Measurements from ENCODE around the gene ZNF462.
"Not testable (repeated sequence)": the region's sequence is repeated elsewhere in the genome, so short reads cannot be mapped to it uniquely, and the experiment has no call there.

ZNF462 gene

GRCh38 chr9:106890608-106891007 is 27.6 kb downstream of the ZNF462 start:
- DNase-seq: peak; percentile 66

DNA sequence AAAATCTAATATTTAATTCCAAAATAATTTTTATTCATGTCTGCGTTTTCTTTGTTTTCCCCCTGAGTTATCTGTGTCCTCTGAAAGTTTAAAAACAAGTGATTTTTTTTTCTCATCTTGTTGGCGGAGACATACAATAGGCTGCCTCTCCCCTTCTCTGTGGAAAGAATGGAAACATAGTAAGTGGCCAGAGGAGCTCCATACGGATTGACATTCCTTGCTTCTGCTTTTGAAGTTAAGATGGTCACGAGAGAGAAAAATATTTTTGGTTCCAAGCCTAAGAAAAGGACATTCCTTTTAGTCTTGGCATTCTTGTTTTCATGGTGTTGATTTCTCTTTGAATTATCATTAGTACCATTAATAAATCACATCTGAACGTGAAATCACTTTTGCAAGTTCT is 28.3 kb downstream of the ZNF462 start:
- no peak for DNase-seq

DNA sequence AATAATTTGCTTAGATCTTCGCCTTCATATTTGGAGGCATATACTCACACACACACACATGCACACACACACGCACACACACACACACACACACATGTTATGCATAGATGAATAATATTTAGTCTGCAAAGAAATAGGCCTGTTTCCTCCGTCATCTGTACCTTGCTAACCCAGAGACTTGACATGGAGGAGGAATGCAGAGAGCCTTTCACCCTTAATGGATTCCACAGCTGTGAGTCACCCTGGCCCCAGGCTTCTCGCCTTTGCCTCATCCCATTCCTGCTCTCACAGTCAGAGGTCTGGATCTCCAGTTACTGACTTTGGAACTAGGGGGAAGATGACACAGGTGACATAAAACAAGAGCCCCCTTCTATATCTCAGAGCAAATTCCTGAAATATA is 29.7 kb downstream of the ZNF462 start:
- DNase-seq: no peak

GRCh38 chr9:106893088-106893487 is 30.1 kb downstream of the ZNF462 start:
- DNase-seq: peak; percentile 93

- DNase-seq: no peak
Observed at GRCh38 chr9:106896695-106897094, 33.7 kb downstream of the ZNF462 start.

DNA sequence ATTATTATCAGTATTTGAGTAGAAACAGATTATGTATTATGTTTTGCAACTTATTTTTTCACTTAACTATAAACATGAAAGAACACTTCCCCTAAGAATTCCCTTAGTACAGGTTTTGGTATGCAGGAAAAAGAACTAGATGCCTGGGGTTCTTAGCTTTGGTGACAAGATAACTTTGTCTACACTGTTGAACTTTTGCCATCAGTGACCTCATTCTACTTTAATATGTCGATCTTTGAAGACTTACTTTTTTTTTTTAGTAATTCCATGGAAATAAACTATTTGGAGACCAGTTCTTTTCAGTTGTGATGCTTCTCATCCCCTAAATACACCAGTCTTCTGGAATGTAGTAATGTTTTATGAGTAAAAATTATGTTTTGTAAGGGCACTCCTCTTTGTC is 34.3 kb downstream of the ZNF462 start:
- no peak for DNase-seq

DNA sequence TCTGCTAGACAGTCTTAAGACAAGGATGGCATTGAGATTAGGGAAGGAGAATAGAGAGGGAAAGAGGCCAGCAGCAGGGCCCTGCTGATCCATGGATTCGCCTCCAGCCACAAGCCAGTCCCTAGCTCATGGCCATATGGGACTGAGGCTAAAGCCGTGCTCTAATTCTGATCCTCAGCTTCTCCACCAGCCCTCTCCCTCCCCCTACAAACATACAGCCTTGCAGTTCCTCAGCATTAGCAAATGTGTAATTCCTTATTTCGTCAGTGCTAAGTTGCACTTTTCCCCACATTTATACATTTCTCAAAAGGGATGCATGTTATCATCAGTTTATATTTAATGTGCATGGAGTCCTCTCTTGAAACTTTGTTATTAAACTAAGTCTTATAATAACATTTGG is 34.8 kb downstream of the ZNF462 start:
- DNase-seq: peak; percentile 27

DNA sequence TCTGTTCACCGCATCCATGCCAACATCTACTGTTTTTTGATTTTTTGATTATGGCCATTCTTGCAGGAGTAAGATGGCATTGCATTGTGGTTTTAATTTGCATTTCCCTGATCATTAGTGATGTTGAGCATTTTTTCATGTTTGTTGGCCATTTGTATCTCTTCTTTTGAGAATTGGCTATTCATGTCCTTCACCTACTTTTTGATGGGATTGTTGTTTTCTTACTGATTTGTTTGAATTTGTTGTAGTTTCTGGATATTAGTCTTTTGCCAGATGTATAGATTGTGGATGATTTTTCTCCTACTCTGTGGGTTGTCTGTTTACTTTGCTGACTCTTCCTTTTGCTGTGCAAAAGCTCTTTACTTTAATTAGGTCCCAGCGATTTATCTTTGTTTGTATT is 37.6 kb downstream of the ZNF462 start:
- not testable (repeated sequence) for DNase-seq

- no peak for DNase-seq
Observed at GRCh38 chr9:106906129-106906528, 43.2 kb downstream of the ZNF462 start.

DNA sequence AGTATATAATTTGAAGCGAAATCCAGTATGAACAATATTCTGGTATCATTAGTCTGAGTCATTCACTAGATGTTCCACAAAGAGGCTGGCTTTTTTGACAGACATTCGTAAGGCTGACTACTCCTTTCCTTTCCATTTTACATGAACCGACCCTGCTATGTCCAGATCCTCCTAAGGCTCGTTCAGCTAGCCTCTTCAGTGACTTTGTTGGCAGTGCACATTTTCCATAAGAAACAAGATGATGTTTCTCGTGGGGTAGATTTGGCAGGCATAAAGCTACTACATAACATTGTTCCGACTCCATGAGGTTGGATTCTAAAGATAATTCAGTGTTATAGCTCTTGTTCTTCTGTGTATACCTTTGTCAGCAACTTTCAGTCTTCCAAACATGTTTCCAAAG is 49.0 kb downstream of the ZNF462 start:
- DNase-seq: no peak

- DNase-seq: no peak
Observed at GRCh38 chr9:106913276-106913675, 50.3 kb downstream of the ZNF462 start.

DNA sequence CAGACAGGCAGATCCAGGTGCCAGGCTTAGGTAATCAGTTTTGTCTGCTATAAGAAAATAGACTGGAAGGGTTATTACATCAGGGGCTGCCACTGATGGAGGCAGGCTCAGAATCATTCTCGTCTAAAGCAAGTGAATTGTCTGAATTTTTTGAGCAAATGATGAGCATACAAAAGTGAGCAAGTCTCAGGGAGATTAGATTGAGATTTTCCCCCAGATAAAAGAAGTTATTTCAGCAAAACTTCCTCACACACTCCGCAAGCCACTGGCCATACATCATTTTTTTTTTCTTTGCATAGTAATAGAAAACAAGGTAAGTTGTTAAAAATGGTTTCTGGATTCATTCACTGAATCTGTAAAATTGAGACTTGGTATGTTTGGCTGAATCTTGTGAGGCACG is 52.9 kb downstream of the ZNF462 start:
- no peak for DNase-seq

DNA sequence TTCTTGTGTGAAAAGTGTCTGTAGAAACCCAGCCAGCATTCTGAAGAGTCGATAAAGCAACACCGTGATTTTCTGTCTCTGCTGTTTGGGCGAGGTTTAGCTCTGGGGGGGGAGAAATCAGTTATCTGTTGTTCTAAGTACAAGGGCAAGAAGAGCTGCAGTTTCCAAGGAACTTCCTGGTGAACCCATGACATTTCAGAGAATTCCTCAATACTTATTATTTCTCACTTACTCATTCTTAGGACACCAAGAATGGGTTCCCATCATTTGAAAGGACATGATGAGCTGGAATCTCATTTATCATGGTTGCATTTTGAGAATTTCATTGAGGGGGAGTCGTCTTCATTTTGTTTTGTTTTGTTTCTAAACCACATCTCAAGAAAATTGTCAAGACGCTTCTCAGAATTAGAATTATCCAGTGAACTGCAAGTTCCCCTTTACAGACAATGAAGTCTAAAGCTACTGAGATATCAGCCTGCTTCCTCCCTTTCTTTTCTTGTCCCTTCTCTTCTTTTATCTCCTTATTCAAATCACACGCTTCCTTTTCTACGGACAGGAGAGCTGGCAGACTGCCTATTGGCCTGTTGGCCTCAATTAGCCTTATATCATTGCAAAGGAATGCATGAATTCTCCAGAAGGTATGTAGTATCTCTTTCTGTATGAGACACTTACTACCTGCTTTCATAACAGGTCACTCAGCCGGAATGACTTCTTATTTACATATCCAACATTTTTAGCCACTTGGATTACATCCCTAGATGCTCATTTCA is 53.7 kb downstream of the ZNF462 start:
- peak; percentile 40 for DNase-seq

- no peak for DNase-seq
Observed at GRCh38 chr9:106918825-106919509, 56.0 kb downstream of the ZNF462 start.

DNA sequence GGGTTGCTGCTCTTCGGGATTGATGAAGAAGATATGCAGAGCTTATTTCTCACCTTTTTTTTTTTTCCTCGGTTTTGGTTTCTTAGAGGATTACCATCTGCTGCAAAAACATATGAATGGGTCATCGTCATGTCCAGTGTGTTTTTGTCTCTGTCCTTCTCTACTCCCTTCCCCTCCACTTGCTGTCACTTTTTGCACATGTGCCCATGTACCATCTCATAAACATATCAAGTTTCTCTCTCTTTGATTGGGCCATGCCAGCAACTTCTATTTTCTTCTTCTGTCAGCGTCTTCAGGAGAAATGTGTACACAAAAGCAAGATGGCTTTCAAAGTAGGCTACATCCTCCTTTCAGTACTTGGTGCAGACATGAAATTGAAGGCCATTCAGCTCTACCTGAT is 57.1 kb downstream of the ZNF462 start:
- no peak for DNase-seq

GRCh38 chr9:106920701-106921283 is 57.8 kb downstream of the ZNF462 start:
- DNase-seq: no peak

- no peak for DNase-seq
Observed at GRCh38 chr9:106921341-106921899, 58.5 kb downstream of the ZNF462 start.

DNA sequence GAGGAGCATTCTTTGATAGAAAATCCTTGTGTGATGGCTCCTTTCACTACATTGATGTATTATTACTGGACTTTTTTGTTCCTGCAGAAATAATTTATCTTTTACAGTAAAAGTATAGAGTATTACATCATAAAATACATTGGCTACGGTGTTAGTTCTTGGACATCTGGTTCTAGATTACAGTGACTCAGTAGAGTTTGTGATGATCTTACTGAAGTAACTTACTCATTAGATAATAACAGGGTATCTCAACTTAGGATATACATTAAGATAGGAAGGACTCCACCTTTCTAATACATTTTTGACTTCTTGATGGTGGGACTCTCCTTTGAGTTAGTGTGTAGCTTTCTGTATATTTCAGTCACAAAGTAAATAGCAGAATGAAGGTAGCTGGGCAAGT is 59.1 kb downstream of the ZNF462 start:
- no peak for DNase-seq

DNA sequence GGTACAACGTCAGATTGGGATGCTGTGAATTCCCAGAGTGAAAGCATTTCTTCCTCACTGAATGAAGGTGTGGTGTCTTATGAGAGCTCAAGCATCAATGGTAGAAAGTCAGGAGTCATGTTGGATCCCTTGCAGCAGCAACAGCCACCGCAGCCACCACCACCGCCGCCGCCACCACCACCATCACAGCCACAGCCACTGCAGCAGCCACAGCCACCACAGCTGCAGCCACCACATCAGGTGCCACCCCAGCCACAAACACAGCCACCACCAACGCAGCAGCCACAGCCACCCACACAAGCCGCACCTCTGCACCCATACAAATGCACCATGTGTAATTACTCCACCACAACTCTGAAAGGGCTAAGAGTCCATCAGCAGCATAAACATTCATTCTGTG is 62.4 kb downstream of the ZNF462 start:
- no peak for DNase-seq

GRCh38 chr9:106927916-106928315 is 65.0 kb downstream of the ZNF462 start:
- no peak for DNase-seq

GRCh38 chr9:106928350-106928749 is 65.4 kb downstream of the ZNF462 start:
- DNase-seq: no peak

DNA sequence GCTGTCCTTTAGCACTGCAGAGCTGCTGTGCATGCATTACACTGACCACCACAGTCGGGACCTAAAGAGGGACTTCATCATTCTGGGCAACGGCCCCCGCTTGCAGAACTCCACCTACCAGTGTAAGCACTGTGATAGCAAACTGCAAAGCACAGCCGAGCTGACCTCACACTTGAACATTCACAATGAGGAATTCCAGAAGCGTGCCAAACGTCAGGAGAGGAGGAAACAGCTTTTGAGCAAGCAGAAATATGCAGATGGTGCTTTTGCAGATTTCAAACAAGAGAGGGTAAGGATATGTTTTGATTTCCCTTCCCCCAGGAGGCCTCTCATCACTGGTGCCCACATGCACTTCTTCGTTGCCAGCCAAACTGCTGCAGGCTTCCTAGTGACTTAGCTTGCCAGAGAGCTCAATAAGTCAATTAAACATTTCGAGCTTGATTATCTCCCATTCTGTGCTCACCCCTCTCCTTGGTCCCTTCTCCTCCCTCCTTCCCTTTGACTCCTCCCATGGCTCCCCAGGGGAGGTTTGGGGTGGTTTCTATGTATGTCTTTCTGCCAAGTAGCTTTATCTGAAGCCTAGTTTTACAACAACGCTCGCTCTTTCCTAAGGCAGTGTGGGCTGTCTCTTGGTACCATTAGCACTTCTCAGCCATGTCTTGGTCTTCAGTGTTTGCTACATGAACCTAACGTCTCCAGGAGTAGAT is 66.7 kb downstream of the ZNF462 start:
- no peak for DNase-seq

GRCh38 chr9:106930477-106930876 is 67.5 kb downstream of the ZNF462 start:
- no peak for DNase-seq
